ENCODE measurements around the gene ALDOB.

The ALDOB gene

DNA sequence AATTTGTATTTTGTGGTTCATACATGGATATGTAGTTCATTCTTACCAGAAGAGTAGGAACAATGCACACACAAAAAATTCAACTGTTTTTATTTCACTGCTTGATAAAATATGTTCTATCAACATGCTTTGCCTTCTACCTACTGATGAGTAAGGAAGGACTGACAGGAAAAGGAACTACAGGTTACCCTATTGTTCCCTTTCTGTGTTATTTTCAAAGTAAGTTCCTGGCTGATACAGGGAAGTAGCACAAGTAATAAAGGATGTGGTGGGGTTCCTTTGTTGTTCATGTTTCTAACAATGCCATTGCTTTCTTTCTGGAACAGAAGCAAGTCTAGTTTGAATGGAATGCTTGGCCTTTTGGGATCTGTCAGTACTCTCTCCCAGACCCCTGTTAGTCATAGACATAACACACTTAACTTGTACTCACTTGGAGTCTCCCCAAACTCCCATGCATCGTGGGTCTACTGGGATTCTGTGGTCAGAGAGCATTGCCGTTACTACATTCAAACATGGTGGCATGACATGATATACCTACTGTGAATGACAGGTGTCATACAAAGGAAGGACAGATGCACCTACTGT, 20.2 kb upstream of the ALDOB start:
- no peak for DNase-seq (ENCODE audit: low read depth)

DNA sequence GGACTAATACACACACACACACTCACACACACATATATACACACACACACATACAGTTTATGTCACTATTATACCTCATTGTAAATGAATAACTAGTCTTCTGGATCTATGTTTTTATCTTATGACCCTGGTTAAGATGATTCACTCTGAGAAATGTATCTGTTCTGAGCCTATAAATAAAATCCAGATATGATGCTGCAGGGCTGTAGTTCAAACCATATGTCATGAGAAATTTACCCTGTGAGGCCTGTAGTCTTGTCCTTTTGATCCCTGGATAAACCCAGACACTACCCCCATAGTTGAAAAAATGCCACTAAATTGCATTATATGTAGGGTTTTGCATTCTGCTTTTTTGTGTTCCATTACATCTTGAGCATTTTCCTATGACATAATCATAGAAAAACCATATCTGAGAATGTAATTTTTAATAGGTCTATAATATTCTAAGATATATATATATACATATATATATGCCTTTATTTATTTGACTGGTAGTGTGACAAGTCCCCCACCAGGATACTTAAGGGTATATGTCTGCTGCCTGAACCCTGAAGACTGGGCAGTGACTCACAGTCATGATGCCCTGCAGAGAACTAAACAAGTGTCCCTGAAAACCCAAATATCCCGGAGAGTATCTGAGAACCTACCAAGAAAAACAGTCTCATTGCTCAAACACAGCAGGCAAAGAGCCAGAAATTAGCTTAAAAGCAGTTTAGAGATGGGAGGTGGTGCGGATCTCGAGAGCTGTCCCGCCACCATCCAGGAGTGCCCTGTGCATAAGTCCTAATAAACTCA, 18.4 kb upstream of the ALDOB start:
- no peak for DNase-seq (ENCODE audit: low read depth)

DNA sequence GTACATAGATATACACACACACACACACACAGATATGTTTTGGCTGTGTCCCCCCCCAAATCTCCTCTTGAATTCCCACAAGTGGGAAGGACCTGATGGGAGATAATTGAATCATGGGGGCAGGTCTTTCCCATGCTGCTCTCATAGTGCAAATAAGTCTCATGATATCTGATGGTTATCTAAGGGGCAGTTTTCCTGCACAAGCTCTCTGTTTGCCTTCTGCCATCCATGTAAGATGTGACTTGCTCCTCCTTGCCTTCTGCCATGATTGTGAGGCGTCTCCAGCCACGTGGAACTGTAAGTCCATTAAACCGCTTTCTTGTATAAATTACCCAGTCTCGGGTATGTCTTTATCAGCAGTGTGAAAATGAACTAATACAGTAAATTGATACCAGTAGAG, 15.9 kb upstream of the ALDOB start:
- no peak for DNase-seq (ENCODE audit: low read depth)

DNA sequence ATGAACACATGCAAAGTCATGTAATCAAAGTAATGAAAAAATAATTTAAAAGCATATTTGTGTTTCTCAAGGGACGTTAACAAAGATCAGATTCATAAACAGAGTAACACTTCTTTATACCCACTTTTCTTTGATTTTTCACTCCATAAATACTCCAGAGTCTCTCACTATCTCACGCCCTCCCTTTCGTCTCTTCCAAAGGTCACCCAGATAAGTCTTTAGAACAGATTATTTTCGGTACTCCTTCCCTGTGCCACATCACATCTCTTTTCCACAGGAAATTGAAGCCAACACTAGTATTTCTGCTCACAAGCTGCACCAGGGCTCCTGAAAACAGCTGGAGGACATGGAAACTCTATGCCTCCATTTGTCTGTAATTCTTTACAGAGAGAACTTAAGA, 15.4 kb upstream of the ALDOB start:
- DNase-seq (ENCODE audit: low read depth) = no peak

DNA sequence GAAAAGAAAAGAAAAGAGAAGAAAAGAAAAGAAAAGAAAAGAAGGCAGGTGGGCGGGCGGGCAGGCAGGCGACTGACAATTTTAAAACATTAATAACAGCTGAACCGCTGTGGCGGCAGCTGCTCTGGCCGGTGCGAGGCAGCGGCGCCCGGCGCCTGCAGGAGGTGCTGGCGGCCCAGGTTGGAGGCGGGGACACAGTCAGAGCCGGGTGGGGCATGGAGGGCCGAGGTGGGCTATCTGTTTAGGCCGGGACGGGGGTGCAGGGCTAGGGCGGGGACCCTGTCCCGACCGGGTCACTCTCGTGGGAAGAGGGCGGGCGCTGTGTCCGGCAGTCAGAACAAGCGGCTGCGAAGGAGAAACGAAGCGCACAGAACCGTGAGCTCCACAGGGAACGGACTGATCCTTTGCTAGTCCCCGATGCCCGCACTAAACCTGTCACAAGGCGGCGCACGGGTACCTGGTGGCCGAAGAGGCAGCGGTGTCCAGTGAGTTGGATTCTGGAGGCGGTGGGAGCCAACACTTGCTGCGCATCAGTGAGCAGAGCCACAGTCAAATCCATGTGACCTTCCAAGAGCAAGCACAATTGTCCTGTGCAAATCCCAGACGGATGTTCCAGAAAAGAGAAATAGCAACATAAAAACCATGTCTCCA, 13.6 kb upstream of the ALDOB start:
- peak; percentile 8 for DNase-seq (ENCODE audit: low read depth)

DNA sequence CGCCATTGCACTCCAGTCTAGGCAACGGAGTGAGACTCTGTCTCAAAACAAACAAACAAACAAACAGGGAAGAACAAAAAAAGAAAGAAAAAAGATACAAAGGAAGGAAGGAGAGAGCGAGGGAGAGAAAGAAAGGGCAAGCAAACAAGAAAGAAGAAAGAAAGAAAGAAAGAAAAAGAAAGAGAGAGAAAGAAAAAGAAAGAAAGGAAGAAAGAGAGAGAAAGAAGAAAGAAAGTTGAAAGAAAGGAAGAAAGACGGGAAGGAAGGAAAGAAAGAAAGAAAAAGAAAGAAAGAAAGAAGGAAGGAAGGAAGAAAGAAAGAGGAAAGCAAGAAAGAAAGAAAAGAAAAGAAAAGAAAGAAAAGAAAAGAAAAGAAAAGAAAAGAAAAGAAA, 13.1 kb upstream of the ALDOB start:
- no peak for DNase-seq (ENCODE audit: low read depth)

DNA sequence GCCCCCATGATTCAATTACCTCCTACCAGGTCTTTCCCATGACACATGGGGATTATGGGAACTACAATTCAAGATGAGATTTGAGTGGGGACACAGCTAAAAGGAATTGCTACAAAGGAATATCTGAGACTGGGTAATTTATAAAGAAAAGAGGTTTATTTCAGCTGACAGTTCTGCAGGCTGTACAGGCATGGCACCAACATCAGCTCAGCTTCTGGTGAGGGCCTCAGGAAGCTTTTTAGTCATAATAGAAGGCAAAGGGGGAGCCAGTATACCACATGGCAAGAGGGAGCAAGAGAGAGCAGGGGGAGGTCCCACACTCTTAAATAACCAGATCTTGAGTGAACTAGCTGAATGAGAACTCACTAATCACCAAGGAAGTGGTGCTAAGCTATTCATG, 11.2 kb upstream of the ALDOB start:
- no peak for DNase-seq (ENCODE audit: low read depth)

DNA sequence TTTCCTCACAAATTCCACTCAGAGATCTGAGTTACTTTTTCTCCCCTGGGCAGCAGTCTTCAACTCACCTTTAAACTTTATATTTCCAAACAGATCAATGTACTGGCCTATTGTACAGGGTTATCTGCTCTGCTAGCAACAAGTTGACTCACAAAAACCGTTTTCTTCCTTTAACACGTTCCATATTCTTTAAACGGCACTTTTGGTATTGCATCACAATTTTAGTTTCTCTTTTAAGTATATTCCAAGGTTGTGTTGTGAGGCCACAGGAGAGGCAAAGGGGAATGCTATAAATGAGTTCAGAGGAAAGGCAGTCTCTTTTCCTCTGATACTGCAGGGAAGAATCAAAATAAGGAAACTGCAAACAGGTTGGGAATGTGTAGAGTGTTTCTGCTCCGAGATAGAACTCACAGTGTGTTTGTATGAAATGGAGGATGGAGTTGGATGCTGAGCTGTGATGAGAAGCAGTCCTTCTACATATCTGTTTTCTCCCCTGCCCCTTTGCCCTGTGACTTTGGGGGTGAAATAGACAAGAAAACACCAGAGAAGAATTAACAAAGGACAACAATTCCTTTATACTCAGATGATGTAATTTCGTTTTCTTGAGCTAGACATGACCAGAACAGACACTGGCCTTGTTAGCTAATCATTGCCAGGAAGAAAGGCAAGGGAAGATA, 9.9 kb upstream of the ALDOB start:
- DNase-seq (ENCODE audit: low read depth) = no peak

DNA sequence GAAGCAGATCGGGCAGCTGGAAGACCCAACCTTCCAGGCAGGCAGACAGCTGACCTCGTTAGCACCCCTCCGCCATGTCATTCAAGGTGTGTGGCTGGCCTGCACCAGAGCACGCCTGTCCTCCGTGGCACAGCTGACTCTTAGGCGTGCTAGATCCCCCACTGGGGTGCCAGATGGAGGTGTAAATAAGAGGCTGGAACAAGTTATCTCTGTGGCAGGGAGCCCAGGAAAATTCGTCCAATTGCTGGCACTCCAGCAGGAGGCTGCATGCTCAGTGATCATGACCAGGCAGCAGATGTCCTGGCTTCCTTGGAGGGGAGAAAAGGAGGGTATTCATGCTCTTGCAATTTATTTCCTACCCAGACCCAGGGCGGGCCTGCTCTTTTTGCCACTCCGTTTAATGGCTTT, 7.8 kb upstream of the ALDOB start:
- DNase-seq (ENCODE audit: low read depth) = no peak

DNA sequence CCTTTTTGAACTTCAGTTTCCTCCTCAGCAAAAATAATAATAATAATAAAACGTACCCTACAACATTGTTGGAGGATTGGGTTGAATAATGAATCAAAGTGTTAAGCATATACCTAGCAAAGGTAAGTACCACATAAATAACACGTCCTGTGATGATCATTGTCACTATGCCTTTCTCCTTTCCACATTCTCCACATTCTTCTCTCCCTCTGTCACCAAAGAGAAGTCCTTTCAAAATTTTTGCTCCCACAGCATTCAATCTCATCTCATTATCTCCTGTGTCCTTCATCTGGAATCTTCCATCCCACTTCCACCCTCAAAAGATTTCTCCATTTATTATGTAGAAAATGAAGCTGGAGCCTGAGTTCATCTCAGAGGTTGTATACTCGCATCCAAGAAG, 7.2 kb upstream of the ALDOB start:
- DNase-seq (ENCODE audit: low read depth) = no peak

DNA sequence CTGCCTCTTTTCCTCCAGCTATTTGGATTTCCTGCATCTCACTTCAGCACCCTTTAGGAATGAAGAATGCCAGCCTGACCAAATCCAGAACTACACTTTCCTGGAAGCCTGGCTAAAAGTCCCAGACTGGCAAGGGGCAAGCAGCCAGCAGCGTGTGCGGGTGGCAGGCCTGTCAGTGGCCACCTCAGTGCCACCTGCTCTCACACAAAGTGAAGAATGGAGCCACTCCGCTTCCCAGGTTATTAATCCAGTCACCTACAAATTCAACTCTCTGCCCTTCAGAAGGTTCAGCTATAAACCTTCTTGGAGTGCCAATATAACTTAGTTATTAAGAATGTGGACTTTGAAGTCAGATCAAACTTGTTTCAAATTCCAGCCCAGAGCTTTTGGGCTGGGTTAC, 6.7 kb upstream of the ALDOB start:
- DNase-seq (ENCODE audit: low read depth) = no peak

DNA sequence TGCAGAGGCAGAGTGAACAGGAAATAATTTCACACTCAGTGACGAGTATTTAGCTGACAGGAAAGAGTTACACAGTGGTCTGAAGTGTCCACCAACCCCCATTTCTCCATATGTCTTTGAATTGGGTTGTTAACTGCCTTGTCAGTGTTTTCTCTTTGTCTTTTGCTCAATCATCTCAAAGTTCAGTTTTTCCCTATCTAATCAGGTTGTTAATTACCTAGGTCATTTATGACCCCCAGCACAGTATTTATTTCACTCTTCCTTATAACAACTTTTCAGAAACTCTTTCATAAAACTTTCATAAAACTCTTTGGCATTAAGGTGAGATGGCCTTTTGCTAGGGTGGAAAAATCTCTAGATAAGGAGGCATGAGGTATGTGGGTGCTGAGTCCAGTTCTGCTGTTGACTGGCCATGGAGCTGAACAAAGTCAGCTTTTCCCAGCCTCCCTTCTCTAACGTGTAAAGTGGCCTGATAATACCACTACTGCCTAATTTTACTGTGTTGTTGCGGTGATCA, 5.2 kb upstream of the ALDOB start:
- DNase-seq (ENCODE audit: low read depth) = no peak

DNA sequence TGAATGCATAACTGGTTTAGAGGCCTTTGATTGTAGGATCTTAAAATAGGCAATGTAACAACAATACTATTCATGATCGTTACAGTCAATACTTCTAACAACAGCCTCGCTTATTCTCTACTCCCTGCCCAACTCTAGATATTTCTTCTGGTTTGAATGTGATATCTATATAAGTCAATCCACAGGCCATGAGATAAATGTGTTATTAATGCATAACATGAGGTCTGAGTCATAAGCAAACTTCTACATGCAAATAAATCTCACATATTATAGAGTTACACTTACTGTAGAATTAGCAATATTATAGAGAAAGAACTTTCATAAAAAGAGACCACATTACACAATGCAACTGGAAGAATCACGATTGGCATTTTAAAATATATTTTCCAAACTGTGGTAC, 2.9 kb upstream of the ALDOB start:
- no peak for DNase-seq (ENCODE audit: low read depth)

DNA sequence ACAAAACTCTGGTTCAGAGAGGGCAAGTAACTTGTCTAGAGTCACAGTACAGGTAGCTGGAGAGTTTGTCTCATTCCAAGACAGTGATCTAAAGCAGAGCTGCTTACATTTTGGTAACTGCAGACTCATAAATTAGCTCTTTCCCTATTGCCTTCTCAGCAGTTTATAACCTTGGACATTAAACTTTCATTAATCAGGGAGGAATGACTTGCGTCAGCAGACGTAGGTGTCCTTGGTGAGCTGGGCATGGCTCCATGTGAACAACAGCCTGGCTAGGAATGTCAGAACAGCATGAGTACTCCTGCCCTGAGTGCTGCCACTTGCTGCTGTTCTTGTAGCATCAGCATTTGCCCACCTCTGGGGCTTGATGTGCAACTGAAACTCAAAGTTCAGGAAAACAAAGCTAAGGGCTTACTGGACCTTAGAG, 2.2 kb upstream of the ALDOB start:
- DNase-seq (ENCODE audit: low read depth) = no peak

DNA sequence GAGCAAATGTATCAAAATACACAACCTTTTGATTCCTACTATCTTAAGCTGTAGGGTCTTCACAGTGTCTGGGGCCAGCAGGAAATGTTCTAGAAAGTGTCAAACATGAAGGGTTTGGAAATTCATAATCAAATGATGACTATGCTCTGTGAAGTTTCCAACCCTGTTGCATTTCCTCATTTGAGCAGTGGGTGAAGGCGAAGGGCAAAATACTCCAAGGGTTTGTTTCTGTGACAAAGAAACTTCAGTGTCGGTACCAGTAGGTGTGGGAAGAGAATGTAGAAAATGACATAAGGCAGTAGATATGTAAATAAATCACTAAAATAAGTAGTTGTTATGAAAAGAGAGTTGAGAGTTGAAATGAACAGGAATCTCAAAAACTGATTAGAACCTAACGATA, 576 bp downstream of the ALDOB start:
- no peak for DNase-seq (ENCODE audit: low read depth)

DNA sequence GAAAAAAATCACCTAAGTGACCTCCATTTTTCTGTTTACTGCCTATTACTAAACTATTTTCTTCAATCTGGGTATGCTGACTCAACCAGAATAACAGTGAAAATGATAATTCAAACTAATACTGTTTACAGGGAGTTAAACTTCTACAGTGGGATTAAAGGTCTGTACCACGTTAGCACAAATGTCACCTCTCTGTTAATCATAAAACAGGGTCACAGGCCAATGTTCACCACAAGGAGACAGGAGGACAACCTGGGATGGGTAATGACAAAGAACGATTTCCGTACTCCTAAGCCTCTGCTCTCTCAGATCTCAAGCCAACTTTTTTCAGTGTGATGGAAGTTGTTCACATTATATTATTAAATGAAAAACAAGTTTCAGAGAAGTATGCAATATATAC, 2.3 kb downstream of the ALDOB start:
- DNase-seq (ENCODE audit: low read depth) = no peak

DNA sequence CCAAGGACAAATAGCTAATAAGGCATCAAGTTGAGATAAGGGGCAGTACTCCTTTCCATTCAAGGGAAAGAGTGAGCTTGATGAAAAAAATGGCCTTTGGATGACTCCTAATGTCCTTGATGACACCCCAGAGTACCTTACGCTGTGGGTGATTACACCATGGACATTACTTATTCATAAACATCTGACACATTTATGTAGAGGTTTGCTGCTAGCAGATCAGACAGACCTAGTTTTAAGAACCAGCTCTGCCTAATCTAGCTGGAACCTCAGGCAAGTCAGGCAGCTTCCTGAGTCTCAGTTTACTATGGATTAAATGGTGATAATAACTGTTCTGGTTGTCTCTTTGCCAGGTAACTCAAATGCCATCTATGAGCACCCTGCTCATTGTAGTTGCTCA, 2.8 kb downstream of the ALDOB start:
- DNase-seq (ENCODE audit: low read depth) = no peak

DNA sequence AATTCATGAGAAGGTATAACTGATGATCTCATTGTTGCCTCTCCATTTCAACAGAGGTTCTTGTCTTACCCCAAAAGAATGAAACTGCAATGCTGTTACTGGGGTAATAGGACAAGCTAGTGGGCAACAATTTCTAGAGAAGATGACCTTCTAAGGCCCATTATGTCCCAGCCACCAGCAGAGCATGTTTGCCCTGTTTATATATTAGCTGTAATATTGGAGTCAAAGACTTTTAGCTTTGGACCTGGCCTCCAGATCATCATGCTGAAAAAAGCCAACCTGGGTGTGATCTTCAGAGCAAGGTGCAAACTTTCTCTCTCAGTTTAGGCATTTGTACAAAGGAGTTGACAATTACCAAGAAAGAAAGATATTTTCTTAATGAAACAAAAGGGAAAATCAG, 3.4 kb downstream of the ALDOB start:
- no peak for DNase-seq (ENCODE audit: low read depth)

DNA sequence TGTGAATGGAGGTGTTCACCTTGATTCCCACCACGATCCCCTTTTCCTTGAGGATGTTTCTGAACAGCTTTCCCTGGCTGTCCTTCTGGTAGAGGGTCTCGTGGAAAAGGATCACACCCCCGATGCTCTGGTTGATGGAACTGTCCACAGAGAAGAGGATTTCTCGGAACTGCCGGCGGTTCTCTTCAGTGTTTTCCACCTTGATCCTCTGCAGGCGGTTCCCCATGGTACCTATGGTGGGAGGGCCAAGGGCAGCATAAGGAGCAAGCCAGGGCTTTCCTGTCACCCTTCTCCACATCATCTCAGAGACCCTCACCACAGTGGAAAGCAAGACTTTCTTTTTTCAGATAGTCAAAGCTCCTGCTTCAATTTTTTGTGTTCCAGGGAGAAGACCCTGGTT, 5.8 kb downstream of the ALDOB start:
- no peak for DNase-seq (ENCODE audit: low read depth)

DNA sequence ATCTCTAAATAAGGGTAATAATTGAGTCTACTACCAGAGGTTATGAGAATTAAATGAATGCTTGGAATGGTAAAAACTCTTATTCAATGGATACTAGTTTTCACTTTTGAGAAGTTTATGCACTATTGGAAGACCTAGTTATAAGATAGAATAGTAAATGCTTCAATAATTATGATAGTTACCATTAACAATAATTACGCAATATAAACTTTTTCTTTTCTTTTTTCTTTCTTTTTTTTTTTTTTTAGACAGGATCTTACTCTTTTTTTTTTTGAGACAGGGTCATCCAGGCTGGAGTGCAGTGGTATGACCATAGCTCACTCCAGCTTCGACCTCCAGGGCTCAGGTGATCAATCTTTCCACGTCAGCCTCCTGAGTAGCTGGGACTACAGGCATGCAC, 6.7 kb downstream of the ALDOB start:
- DNase-seq (ENCODE audit: low read depth) = no peak

DNA sequence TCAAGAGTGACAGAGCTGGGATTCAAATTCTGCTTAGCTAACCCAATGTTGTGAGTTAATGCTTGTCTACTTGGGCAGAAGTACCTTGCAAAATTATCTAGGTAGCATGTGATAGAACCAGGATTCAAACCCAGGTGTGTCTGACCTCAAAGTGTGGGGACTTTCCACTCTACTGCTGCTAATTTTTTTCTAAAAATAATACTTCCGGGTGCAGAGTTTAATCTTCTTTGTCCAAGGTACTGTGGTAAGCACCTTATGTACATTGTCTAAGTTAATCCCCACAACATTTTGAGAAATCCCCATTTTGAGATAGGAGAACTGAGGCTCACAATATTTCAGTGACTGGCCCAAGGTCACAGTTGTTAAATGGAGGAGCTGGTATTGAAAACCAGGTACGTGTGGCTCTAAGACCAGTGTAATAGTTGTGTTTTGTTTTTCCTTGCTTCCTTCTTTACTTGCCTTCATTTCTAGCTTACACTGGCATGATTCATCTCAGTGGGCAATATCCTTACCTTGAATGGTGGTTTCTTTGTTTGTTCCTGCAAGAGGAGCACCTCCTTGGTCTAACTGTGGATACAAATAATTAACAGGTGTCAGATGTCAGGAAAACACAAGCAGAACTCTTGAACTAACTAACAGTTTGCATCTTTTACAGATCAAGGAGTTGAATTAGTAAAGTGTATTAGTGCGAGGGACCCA, 7.5 kb downstream of the ALDOB start:
- DNase-seq (ENCODE audit: low read depth) = no peak

DNA sequence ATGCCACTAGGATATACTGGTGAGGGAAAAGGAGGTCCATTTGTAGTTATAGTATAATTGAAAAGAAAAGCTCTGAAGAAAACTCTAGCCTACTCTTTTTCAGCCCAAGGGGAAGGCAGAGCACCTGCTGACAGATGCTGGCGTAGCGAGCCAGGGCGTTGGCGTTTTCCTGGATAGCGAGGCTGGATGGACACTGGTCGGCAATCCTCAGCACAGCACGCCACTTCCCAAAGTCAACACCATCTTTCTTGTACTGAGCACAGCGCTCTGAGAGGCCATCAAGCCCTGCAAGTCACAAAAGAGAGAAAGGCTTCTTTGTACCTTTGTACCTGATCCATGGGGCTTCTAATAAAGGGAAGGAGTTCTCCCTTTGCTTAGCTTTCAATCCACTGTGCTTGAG, 8.2 kb downstream of the ALDOB start:
- DNase-seq (ENCODE audit: low read depth) = no peak

Data from activated T-helper 1 cell treated with Interleukin-2 at 50 U/mL for 16 hours (primary cell).